GM21737 (cell line): ENCODE measurements around the gene CFAP20DC.
"Not testable (repeated sequence)": the region's sequence is repeated elsewhere in the genome, so short reads cannot be mapped to it uniquely, and the experiment has no call there.

Experiments used
- ATAC-seq: cut with Tn5 transposase; IDR thresholded peaks from one replicate; pipeline ENCODE4 v1.9.1; 2021; ENCODE audit warnings: mild to moderate bottlenecking, moderate library complexity; ENCODE audit not compliant: unreplicated experiment

CFAP20DC gene

DNA sequence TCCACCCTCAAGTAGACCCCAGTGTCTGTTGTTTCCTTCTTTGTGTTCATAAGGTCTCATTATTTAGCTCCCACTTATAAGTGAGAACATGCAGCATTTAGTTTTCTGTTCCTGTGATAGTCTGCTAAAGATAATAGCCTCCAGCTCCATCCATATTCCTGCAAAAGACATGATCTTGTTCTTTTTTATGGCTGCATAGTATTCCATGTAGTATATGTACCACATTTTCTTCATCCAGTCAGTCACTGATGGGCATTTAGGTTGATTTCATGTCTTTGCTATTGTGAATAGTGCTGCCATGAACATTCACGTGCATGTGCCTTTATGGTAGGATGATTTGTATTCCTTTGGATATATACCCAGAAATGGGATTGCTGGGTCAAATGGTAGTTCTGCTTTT, 82.0 kb downstream of the CFAP20DC start:
- not testable (repeated sequence) for ATAC-seq

DNA sequence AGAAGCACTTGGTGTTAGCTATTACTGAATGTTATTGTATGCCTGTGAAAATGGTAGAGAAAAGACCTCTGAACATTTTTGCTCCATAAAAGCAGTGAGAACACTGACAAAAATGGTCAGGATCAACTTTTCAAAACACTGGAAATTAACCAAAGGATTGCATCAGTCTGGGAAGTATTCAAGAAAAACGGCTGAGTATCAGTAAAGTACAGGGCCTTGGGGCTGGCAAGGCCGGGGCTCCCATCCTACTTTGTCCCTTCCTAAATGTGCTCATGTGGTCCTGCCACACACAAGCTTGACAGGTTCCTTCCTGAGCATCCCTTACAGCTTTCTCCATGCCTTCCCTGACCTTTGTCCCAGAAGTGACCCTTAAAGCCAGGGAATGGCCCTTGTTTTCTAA, 84.0 kb downstream of the CFAP20DC start:
- no peak for ATAC-seq

DNA sequence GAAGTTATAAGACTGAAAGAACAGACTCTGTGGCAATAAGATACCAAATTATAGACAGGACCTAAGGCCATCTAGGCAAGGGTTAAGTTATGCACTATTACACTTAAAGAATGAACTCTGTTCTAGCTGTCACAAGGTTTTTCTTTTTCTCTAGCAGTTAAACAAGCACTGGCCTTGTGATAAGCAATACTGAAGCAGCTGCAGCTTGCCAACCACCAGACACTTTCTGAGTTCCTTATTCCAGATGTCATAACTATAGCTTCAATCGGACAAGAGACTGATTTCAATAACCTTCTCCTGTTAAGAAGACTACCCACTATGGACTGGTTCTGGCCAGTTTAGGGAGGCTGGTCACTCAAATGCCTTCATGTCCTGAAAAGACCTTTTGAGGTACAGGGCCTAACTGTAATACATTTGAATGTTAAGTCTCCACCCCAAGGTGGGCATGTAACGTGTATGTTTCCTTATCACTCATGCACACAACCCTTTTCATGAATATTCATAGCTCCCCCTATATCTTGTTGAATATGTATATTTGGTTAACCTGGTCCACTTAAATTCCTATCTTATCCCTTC, 85.8 kb downstream of the CFAP20DC start:
- no peak for ATAC-seq

DNA sequence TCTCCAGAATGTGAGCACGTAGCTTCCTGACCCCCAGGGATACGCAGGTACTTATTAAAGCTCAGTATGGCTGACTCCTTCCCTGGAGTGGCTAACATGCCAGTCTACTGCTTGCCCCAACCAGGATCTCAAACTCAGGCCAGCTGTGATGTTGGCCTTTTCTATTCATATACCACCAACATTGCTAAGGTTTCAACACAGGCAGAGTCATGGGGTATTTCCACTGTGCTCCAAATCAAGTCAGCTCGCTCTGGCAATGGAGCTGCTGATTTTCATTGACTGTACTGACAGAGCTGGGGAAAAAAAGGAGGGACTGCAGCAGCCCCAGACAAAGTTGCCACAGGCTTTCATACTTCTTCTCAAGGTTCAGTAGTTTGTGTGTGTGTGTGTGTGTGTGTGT, 87.0 kb downstream of the CFAP20DC start:
- ATAC-seq: no peak

DNA sequence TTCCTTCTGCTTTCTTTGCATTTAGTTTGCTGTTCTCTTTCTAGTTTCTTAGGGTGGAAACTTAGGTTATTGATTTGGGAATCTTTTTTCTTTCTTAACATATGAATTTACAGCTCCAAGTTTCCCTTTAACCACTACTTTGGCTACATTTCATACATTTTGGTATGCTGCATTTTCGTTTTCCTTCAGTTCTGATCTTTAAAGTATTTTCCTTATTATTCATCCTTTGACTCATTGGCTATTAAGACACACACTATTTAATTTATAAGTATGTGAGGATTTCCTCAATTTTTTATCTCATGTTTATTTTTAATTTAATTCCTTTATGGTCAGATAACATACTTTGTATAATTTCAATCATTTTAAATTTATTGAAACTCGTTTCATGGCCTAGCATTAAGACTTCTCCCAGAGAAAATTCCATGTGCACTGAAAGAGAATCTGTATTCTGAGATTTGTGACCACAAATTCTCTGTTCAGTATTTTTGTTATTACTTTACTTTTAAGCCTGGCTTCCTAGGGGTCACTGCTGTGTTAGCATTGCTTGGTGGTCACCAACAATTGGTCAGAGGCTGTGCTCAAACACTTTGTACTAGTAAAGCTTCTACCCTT, 87.7 kb downstream of the CFAP20DC start:
- ATAC-seq: no peak

DNA sequence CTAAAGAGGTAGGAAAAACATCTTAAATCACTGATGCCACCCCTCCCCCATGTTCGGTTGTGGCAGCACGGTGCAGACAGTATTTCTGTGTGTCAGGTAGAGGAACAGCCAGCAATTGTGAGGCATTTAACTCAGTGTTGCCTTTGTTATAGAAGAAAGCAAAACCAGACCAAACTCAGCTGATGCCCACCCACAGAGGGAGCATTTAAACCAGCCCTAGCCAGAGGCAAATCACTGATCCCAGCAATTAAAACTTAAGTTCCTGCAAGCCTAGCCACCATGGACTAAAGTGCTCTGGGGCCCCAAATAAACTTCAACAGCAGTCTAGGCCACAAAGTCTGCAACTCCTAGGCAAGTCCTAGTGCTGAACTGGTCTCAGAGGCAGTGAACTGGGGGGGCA, 94.5 kb downstream of the CFAP20DC start:
- no peak for ATAC-seq

DNA sequence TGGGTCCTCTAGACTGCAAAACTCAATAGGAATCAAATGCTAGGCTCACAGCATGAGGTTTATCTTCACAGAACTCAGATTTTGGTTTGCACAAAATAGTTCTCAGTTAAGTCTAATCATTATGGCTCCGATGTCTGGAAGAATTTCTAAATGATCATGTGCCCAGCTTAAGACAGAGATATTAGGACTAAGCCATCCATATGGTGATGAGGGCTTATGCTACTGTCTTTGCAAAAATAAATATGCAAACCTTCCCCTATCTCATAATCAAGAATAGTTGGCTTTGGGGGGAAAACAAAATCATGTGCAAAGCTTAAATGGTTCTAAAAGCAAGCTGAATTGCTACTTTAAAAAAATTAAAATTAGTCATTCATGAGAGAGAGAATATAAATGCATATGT, 96.5 kb downstream of the CFAP20DC start:
- ATAC-seq: no peak

DNA sequence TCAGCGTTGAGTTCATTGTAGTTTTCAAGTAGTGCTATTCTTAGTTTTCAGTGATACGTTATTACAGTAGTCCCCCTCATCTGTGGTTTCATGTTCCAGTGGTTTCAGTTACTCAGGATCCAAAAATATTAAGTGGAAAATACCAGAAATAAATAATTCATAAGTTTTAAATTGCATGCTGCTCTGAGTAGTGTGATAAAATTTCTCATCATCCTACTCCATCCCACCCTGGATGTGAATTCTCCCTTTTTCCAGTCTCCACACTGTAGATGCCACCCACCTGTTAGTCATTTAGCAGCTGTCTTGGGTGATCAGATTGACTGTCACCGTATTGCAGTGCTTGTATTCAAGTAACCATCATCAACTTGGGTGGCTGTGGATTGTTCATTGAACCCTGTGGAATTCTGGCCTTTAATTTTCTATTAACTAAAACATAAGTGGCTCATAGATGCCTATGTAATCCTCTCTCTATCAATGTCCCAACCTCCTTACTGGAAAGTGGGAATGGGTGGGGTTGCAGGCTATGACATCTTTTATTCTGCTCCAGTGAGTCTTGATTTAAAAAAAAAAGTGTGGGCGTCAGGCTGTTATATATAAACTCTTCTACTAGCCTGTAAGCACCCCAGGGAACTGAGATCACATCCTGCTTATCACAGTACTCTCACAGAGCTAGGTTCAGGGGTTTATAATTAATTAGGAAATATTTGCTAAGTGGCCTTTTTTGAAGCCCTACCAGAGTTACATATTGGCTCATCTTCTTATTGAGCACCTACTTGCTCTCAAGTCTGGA, 97.5 kb downstream of the CFAP20DC start:
- no peak for ATAC-seq

DNA sequence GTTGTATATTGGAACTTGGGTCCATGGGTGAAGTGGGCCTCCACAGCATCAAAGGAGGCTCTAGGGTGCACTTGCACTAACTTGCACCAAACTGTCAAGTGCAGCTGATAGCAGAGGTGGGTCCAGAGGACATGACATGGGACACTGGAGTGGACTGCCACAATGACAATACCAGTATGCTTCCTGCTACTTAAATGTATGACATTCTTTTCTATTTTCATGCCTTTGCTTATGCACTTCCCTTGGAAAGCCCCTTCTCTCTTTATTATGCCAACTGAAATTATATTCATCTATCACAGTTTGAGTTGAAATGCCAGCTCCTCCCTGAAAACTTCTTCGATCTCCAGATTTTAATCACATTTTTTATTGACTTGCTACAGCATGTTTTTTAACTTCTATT, 101.8 kb downstream of the CFAP20DC start:
- no peak for ATAC-seq

DNA sequence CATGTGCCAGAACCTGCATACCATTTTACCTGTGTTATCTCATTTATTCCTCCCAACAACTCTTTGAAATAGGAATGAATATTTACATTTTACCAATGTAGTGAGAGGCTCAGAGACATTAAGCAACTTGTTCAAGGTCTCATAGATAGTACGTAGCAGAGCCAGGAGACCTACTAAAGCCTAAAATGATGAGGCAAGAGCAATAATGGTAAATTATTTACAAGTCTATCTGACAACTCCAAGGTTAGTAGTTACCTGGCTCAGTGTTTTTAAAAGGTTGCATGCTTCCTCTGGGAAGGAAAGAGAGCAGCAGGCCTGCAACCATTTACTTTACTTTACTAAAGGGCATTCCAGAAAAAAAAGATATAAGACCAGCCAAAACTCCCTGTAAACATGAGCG, 103.0 kb downstream of the CFAP20DC start:
- ATAC-seq: no peak

DNA sequence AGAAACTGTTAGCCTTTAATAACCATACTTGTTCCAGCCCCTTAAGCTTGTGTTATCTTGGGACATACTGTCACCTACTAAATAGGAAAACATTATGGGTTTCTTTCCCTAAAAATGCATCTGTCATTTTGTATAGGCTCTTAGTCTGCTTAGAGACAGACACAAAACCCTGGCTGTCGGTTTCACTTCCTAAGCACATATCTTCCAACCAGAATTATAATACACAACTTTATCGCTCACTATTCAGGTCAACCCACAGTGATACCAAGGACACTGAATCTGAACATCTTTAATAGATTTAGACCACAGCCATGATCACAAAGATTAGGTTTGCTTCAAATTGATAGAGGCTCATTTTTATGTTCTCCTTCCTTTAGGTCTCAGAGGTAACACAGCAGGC, 111.8 kb downstream of the CFAP20DC start:
- ATAC-seq: no peak

DNA sequence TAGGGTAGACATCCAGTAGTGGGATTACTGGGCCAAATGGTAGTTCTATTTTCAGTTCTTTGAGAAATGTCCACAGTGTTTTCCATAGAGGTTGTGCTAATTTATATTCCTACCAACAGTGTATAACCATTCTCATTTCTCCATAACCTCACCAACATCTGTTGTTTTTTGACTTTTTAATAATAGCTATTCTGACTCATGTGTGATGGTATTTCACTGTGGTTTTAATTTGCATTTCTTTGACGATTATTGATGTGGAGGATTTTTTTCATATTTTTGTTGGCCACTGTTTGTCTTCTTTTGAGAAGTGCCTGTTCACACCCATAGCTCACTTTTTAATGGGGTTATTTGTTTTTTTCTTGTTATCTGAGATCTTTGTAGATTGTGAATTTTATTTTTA, 125.2 kb downstream of the CFAP20DC start:
- no peak for ATAC-seq

DNA sequence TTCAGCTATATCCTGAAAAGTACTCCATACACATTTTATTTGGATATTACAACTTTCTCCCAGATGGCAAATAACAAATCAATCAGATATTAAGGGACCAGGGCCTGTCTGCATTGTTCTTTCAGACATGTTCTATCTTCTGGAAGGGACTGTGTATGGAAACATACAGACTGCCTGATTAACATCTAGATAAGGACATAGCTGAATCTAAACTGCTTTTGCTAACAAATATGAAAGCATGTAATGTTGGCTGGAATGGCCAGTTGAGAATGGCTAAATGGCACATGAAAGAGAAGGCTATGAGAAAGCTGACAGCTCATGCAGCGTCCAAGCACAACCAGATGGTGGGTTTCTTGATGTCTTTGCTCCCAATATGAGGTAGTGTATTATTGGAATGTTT, 149.4 kb downstream of the CFAP20DC start:
- no peak for ATAC-seq

DNA sequence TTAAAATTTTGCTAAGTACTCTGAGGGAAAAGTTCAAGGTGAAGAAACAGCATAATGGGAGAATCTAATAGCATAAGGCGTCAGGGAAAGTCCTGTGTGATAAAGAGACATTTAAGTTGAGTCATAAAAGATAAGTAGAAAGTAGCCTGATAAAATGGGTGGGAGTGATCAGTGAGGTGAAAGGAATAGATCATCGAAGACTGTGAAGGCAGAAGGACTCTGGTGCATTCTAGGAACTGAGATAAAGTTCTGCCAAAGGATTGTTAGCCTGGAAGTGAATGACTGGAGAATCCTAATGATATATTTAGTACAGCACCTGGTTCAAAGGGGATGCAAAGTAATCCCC, 149.9 kb downstream of the CFAP20DC start:
- ATAC-seq: no peak

DNA sequence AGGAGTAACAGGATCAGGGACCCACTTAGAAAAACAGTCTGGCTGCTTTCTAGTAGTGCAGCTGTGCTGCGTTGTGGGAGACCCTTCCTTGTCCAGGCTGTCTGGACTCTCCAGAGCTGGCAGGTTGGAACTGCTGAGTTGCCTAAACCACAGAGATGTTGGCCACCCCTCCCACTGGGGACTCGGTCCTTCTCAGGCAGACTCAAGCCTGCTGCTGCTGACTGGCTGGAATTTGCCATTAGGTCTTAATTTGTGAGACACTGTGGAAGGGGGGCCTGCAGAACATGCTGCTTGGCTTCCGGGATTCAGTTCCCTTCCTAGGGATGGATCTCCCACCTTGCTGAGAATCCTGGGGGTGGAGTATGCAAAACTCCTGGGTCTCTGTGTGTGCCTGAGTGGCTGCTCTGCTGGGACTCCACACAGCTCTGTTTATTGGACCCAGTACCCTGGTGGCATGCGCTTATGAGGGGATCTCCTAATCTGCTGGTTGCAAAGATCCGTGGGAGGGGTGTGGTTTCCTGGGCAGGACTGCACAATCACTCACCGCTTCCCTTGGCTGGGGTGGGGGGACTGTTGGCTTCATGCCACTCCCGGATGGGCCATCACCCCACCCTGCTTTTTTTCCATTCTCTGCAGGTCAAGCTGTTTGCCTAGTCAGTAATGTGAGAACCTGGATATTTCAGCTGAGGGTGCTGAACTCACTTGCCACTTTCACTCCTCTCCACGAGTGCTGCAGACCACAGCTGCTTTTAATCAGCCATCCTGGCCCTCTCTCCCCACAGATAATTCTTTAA, 150.5 kb downstream of the CFAP20DC start:
- peak; percentile 71 for ATAC-seq

DNA sequence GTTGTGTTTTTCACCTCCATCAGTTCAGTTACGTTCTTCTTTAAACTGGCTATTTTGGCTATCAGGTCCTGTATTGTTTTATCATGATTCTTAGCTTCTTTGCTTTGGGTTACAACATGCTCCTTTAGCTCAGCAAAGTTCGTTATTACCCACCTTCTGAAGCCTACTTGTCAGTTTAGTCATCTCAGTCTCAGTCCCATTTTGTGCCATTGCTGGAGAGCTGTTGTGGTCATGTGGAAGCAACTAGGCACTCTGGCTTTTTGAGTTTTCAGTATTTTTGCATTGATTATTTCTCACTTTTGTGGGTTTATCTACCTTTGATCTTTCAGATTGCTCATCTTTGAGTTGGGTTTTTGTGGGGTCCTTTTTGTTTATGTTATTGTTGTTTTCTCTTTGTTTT, 151.3 kb downstream of the CFAP20DC start:
- ATAC-seq: no peak

DNA sequence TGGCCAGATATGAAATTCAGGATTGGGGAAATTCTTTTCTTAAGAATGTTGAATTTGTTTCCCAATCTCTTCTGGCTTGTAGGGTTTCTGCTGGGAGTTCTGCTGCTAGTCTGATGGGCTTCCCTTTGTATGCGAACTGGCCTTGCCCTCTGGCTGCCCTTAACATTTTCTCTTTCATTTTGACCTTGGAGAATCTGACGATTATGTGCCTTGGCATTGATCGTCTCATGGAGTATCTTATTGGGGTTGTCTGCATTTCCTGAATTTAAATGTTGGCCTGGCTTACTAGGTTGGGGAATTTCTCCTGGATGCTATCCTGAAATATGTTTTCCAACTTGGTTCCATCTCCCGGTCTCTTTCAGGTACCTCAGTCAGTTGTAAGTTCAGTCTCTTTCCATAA, 152.2 kb downstream of the CFAP20DC start:
- no peak for ATAC-seq

DNA sequence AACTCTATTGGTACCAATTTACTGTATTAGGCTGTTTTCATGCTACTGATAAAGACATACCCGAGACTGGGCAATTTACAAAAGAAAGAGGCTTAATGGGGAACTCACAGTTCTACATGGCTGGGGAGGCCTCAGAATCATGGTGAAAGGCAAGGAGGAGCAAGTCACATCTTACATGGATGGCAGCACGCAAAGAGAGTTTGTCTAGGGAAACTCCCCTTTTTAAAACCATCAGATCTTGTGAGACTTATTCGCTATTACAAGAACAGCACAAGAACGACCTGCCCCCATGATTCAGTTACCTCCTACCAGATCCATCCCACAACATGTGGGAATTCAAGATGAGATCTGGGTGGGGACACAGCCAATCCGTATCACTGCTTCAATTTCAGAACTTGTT, 154.1 kb downstream of the CFAP20DC start:
- ATAC-seq: not testable (repeated sequence)

DNA sequence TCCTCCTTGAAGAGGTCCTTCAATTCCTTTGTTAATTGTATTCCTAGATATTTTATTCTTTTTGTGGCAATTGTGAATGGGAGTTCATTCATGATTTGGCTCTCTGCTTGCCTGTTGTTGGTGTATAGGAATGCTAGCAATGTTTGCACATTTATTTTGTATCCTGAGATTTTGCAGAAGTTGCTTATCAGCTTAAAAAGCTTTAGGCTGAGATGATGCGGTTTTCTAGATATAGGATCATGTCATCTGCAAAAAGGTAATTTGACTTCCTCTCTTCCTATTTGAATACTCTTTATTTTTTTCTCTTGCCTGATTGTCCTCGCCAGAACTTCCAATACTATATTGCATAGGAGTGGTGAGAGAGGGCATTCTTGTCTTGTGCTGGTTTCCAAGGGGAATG, 157.3 kb downstream of the CFAP20DC start:
- ATAC-seq: not testable (repeated sequence)

DNA sequence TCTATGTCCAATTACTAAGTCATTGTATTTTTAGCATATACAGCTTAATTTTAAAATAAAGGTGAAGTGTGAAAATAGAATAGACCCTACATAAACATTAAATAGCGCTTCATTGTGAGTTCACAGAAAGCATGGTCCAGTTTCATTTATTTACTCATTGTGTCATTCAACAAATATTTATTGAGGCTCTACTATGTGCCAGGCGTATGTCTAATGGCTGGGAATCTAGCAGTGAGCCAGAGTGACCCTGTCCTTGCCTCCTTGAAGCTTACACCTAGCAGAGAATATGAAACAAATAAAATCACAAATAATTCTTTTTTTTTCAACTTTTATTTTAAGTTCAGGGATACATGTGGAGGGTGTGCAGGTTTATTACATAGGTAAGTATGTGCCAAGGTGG, 161.7 kb downstream of the CFAP20DC start:
- no peak for ATAC-seq

DNA sequence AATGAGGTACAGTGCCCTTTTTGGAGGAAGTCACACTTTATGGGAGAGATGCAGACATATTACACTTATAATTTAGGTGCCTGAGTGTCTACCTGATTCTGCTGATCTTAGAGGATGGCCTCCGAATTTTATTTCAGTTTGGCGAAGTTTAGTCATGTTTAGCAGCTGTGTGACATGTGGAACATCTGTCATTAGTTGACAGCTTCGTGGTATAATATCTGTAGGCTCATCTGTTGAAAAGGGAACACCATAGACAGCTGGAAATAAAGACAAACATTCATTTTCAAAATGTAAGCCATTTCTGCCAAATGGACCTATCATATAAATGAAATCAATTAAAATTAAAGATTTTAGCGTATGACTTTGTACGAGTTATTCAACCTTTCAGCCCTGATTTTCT, 165.4 kb downstream of the CFAP20DC start:
- ATAC-seq: no peak

DNA sequence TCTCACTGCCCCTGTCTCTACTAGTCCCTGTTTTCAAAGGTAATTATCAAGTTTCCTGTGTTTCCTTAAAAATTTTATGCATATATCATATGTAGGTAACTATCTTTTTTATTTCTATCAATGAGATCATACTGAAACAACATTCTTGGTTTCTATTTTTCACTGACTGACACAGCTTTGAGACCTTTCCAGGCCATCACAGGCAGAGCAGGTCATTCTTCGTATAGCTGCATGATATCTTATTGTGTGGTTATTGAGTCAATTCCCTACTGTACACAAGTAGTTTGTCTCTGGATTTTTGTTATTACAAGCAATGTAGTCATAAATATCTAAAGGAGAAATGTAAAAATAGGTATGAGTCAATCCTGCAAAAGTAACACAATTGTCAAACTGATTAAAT, 169.6 kb downstream of the CFAP20DC start:
- no peak for ATAC-seq
